ENCODE measurements around the gene CAPZB.

Gene CAPZB

GRCh38 chr1:19424651-19425570 lies 60.4 kb downstream of the CAPZB start:
- no peak for TF ChIP-seq CTCF (IDR thresholded peaks at IDR 0.05)

DNA sequence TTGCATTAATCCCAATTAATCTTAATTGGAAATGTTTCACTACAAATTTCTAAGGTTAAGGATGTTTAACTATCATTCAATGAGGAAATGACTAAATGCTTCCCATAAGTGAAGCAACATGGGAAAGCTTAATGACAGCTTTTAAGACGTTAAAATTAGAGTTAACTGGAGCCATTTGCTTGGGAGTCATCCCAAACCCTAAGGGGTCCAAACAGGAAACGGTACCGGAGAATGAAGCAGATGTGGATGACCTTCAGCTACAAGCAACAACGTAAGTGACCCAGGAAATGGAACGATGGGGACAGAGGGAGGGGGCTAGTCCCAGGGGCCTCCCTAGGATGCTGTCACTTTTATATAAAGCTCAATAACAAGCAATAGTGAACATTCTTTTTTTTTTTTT lies 62.2 kb downstream of the CAPZB start:
- no peak for TF ChIP-seq CTCF (IDR thresholded peaks at IDR 0.05)

GRCh38 chr1:19421365-19421764 lies 64.0 kb downstream of the CAPZB start:
- TF ChIP-seq CTCF (IDR thresholded peaks at IDR 0.05) = no peak

DNA sequence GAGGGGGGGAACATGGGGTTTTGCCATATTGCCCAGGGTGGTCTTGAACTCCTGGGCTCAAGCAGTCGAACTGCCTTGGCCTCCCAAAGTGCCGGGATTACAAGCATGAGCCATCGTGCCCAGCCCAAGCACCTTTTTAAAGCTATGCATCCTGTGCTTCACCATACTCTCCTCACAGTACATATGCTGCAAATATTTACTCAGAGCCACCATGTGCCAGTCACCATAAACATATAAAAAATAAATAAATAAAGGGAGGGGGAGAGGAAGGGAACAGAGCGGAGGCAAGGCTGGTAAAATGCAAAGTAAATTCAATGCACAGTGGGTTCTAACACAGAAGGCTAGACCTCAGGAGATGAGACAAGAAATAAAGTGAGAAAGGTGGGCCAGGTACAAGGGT lies 64.7 kb downstream of the CAPZB start:
- no peak for TF ChIP-seq CTCF (IDR thresholded peaks at IDR 0.05)

- no peak for TF ChIP-seq CTCF (IDR thresholded peaks at IDR 0.05)
Observed at GRCh38 chr1:19419691-19420090, 65.6 kb downstream of the CAPZB start.

- no peak for TF ChIP-seq CTCF (IDR thresholded peaks at IDR 0.05)
Observed at GRCh38 chr1:19418503-19418971, 66.8 kb downstream of the CAPZB start.

GRCh38 chr1:19416921-19417470 lies 68.3 kb downstream of the CAPZB start:
- no peak for TF ChIP-seq CTCF (IDR thresholded peaks at IDR 0.05)
